Measurements from ENCODE around the gene ZBTB5.

The ZBTB5 gene

GRCh38 chr9:37503736-37504135, 38.5 kb upstream of the ZBTB5 start:
- Histone ChIP-seq H3K4me3 (ENCODE audit: low read length) (no peak overlapping the region), H3K9me3 (ENCODE audit: control insufficient read depth, low read depth, low read length) (no peaks in the 10 kb centered on the region), H3K9ac (ENCODE audit: low read length) (no peak overlapping the region), H3K27ac (ENCODE audit: low read length) (no peak overlapping the region), H3K27me3 (ENCODE audit: control insufficient read depth, insufficient read depth, low read length) (no peaks in the 10 kb centered on the region), H3K36me3 (ENCODE audit: control insufficient read depth, low read depth, low read length) (peaks cover 78% of the 10 kb centered on the region), H3K4me1 (ENCODE audit: control insufficient read depth, low read depth, low read length) (no peaks in the 10 kb centered on the region)

- Histone ChIP-seq H3K4me3 (ENCODE audit: low read length) (no peak overlapping the region), H3K4me1 (ENCODE audit: control insufficient read depth, low read depth, low read length) (no peaks in the 10 kb centered on the region), H3K9me3 (ENCODE audit: control insufficient read depth, low read depth, low read length) (no peaks in the 10 kb centered on the region), H3K9ac (ENCODE audit: low read length) (no peak overlapping the region), H3K27me3 (ENCODE audit: control insufficient read depth, insufficient read depth, low read length) (no peaks in the 10 kb centered on the region), H3K27ac (ENCODE audit: low read length) (no peak overlapping the region), H3K36me3 (ENCODE audit: control insufficient read depth, low read depth, low read length) (peaks cover 79% of the 10 kb centered on the region)
Measured at GRCh38 chr9:37501957-37502596, 36.8 kb upstream of the ZBTB5 start.

- H3K36me3 ChIP-seq (ENCODE audit: control insufficient read depth, low read depth, low read length): peaks cover 76% of the 10 kb centered on the region
- H3K4me3 ChIP-seq (ENCODE audit: low read length): no peak overlapping the region
- H3K27ac ChIP-seq (ENCODE audit: low read length): no peak overlapping the region
- H3K9me3 ChIP-seq (ENCODE audit: control insufficient read depth, low read depth, low read length): no peaks in the 10 kb centered on the region
- no peak overlapping the region for H3K9ac ChIP-seq (ENCODE audit: low read length)
- no peaks in the 10 kb centered on the region for H3K27me3 ChIP-seq (ENCODE audit: control insufficient read depth, insufficient read depth, low read length)
- H3K4me1 ChIP-seq (ENCODE audit: control insufficient read depth, low read depth, low read length): no peaks in the 10 kb centered on the region
Measured at GRCh38 chr9:37499297-37499696, 34.0 kb upstream of the ZBTB5 start.

- peaks cover 75% of the 10 kb centered on the region for H3K36me3 ChIP-seq (ENCODE audit: control insufficient read depth, low read depth, low read length)
- H3K4me1 ChIP-seq (ENCODE audit: control insufficient read depth, low read depth, low read length): no peaks in the 10 kb centered on the region
- H3K9me3 ChIP-seq (ENCODE audit: control insufficient read depth, low read depth, low read length): no peaks in the 10 kb centered on the region
- H3K4me3 ChIP-seq (ENCODE audit: low read length): no peak overlapping the region
- no peaks in the 10 kb centered on the region for H3K27me3 ChIP-seq (ENCODE audit: control insufficient read depth, insufficient read depth, low read length)
- H3K9ac ChIP-seq (ENCODE audit: low read length): no peak overlapping the region
- no peak overlapping the region for H3K27ac ChIP-seq (ENCODE audit: low read length)
Measured at GRCh38 chr9:37498457-37498856, 33.2 kb upstream of the ZBTB5 start.

- Histone ChIP-seq H3K9ac (ENCODE audit: low read length) (no peak overlapping the region), H3K27ac (ENCODE audit: low read length) (no peak overlapping the region), H3K36me3 (ENCODE audit: control insufficient read depth, low read depth, low read length) (peaks cover 75% of the 10 kb centered on the region), H3K9me3 (ENCODE audit: control insufficient read depth, low read depth, low read length) (no peaks in the 10 kb centered on the region), H3K4me3 (ENCODE audit: low read length) (no peak overlapping the region), H3K27me3 (ENCODE audit: control insufficient read depth, insufficient read depth, low read length) (no peaks in the 10 kb centered on the region), H3K4me1 (ENCODE audit: control insufficient read depth, low read depth, low read length) (no peaks in the 10 kb centered on the region)
Measured at GRCh38 chr9:37497320-37497719, 32.1 kb upstream of the ZBTB5 start.

GRCh38 chr9:37496020-37496419, 30.8 kb upstream of the ZBTB5 start:
- H3K27me3 ChIP-seq (ENCODE audit: control insufficient read depth, insufficient read depth, low read length): no peaks in the 10 kb centered on the region
- H3K36me3 ChIP-seq (ENCODE audit: control insufficient read depth, low read depth, low read length): peaks cover 73% of the 10 kb centered on the region
- H3K4me1 ChIP-seq (ENCODE audit: control insufficient read depth, low read depth, low read length): no peaks in the 10 kb centered on the region
- no peak overlapping the region for H3K9ac ChIP-seq (ENCODE audit: low read length)
- H3K9me3 ChIP-seq (ENCODE audit: control insufficient read depth, low read depth, low read length): no peaks in the 10 kb centered on the region
- no peak overlapping the region for H3K27ac ChIP-seq (ENCODE audit: low read length)
- H3K4me3 ChIP-seq (ENCODE audit: low read length): no peak overlapping the region

- Histone ChIP-seq H3K27me3 (ENCODE audit: control insufficient read depth, insufficient read depth, low read length) (no peaks in the 10 kb centered on the region), H3K9me3 (ENCODE audit: control insufficient read depth, low read depth, low read length) (no peaks in the 10 kb centered on the region), H3K4me1 (ENCODE audit: control insufficient read depth, low read depth, low read length) (no peaks in the 10 kb centered on the region), H3K36me3 (ENCODE audit: control insufficient read depth, low read depth, low read length) (peaks cover 73% of the 10 kb centered on the region), H3K27ac (ENCODE audit: low read length) (no peak overlapping the region), H3K9ac (ENCODE audit: low read length) (no peak overlapping the region), H3K4me3 (ENCODE audit: low read length) (no peak overlapping the region)
Measured at GRCh38 chr9:37495571-37495970, 30.3 kb upstream of the ZBTB5 start.

- Histone ChIP-seq H3K27me3 (ENCODE audit: control insufficient read depth, insufficient read depth, low read length) (no peaks in the 10 kb centered on the region), H3K9ac (ENCODE audit: low read length) (no peak overlapping the region), H3K36me3 (ENCODE audit: control insufficient read depth, low read depth, low read length) (peaks cover 58% of the 10 kb centered on the region), H3K27ac (ENCODE audit: low read length) (no peak overlapping the region), H3K9me3 (ENCODE audit: control insufficient read depth, low read depth, low read length) (no peaks in the 10 kb centered on the region), H3K4me1 (ENCODE audit: control insufficient read depth, low read depth, low read length) (peaks cover 1% of the 10 kb centered on the region), H3K4me3 (ENCODE audit: low read length) (no peak overlapping the region)
Measured at GRCh38 chr9:37491939-37492338, 26.7 kb upstream of the ZBTB5 start.

GRCh38 chr9:37486616-37487548, 21.6 kb upstream of the ZBTB5 start:
- Histone ChIP-seq H3K4me3 (ENCODE audit: low read length) (peak overlapping the region; percentile 95), H3K27ac (ENCODE audit: low read length) (no peak overlapping the region), H3K36me3 (ENCODE audit: control insufficient read depth, low read depth, low read length) (peaks cover 18% of the 10 kb centered on the region)

GRCh38 chr9:37486256-37486615, 21.0 kb upstream of the ZBTB5 start:
- H3K36me3 ChIP-seq (ENCODE audit: control insufficient read depth, low read depth, low read length): peaks cover 13% of the 10 kb centered on the region
- H3K4me3 ChIP-seq (ENCODE audit: low read length): peak overlapping the region; percentile 95
- no peaks in the 10 kb centered on the region for H3K27me3 ChIP-seq (ENCODE audit: control insufficient read depth, insufficient read depth, low read length)
- H3K27ac ChIP-seq (ENCODE audit: low read length): no peak overlapping the region
- peak overlapping the region; percentile 67 for H3K9ac ChIP-seq (ENCODE audit: low read length)
- no peaks in the 10 kb centered on the region for H3K9me3 ChIP-seq (ENCODE audit: control insufficient read depth, low read depth, low read length)
- H3K4me1 ChIP-seq (ENCODE audit: control insufficient read depth, low read depth, low read length): peaks cover 7% of the 10 kb centered on the region

More at GRCh38 chr9:37486616-37487548, 21.6 kb upstream of the ZBTB5 start:
- peak overlapping the region; percentile 67 for H3K9ac ChIP-seq (ENCODE audit: low read length)
- H3K4me1 ChIP-seq (ENCODE audit: control insufficient read depth, low read depth, low read length): peaks cover 7% of the 10 kb centered on the region
- H3K27me3 ChIP-seq (ENCODE audit: control insufficient read depth, insufficient read depth, low read length): no peaks in the 10 kb centered on the region
- no peaks in the 10 kb centered on the region for H3K9me3 ChIP-seq (ENCODE audit: control insufficient read depth, low read depth, low read length)

- H3K36me3 ChIP-seq (ENCODE audit: control insufficient read depth, low read depth, low read length): peaks cover 7% of the 10 kb centered on the region
- peak within 1 kb of the TSS; percentile 95 for H3K4me3 ChIP-seq (ENCODE audit: low read length)
- H3K27ac ChIP-seq (ENCODE audit: low read length): peak within 1 kb of the TSS; percentile 1
- no peaks in the 10 kb centered on the region for H3K27me3 ChIP-seq (ENCODE audit: control insufficient read depth, insufficient read depth, low read length)
- peak within 1 kb of the TSS; percentile 67 for H3K9ac ChIP-seq (ENCODE audit: low read length)
- no peaks in the 10 kb centered on the region for H3K9me3 ChIP-seq (ENCODE audit: control insufficient read depth, low read depth, low read length)
- H3K4me1 ChIP-seq (ENCODE audit: control insufficient read depth, low read depth, low read length): peaks cover 7% of the 10 kb centered on the region
Measured at GRCh38 chr9:37485389-37486255, 20.4 kb upstream of the ZBTB5 start, which contains the start of gene POLR1E. Gene POLR1E (plus strand): TSS chr9:37485948. CDS start chr9:37486048, 100 bp downstream.

All from iPS-18a (cell line).